ENCODE results near the gene EXOSC2. TPM values are rescaled to one million over a fixed set of nuclear protein-coding genes. Genes with fewer than 3 reads are reported as not detected.

EXOSC2 gene
- total RNA-seq, 4 donors from 2014 or later, result 2.2 to 17.1 (median 15.8) TPM

- 71 to 79% methylated on average over 2 to 4 of the region's 4 CpGs for WGBS, 2 donors (ENCODE audit: low coverage in 1 of 2)
- TF ChIP-seq CTCF (IDR thresholded peaks at IDR 0.05) (no peak), EP300 (IDR thresholded peaks at IDR 0.05; ENCODE audit: low read depth) (no peak), POLR2A (IDR thresholded peaks at IDR 0.05) (no peak), POLR2AphosphoS5 (IDR thresholded peaks at IDR 0.05) (no peak)
- Histone ChIP-seq H3K4me1 (peaks cover 9 to 16% (median 12%) of the 10 kb centered on the region in 4 donors), H3K27me3 (peaks cover 39% of the 10 kb centered on the region), H3K4me3 (no peak overlapping the region), H3K9me3 (no peaks in the 10 kb centered on the region), H3K36me3 (no peaks in the 10 kb centered on the region), H3K27ac (no peak overlapping the region)
- intact Hi-C loops (cut with DNase I; ENCODE audit: low total_unique reads) (no loop called here), in situ Hi-C loops (cut with MboI; ENCODE audit: low pct_ligation_motif_present in 1 of 4, low pct_unique_long_range_greater_than_20kb in 1 of 4, low sequenced_read_pairs in 3 of 4) (loop anchor here in 3 of 4 donors (10.0 kb wide), 3 partner anchors 195 to 215 kb away; no protein-coding TSS in a partner anchor)
- DNase-seq, result no peak
Observed at GRCh38 chr9:130669965-130670364, 23.6 kb upstream of the EXOSC2 start.

- in situ Hi-C loops (cut with MboI; ENCODE audit: low pct_ligation_motif_present in 1 of 4, low pct_unique_long_range_greater_than_20kb in 1 of 4, low sequenced_read_pairs in 3 of 4), result loop anchor here in 3 of 4 donors (10.0 kb wide), 3 partner anchors 196 to 216 kb away; no protein-coding TSS in a partner anchor
- no peak for DNase-seq
- no peak overlapping the region for H3K27ac ChIP-seq
- H3K36me3 ChIP-seq, result no peaks in the 10 kb centered on the region
- H3K9me3 ChIP-seq, result no peaks in the 10 kb centered on the region
- 75 to 82% methylated on average over 1 to 6 of the region's 6 CpGs for WGBS, 2 donors (ENCODE audit: low coverage in 1 of 2)
- no peak for TF ChIP-seq POLR2AphosphoS5 (IDR thresholded peaks at IDR 0.05)
- TF ChIP-seq CTCF (IDR thresholded peaks at IDR 0.05), result no peak
- no peak overlapping the region for H3K4me3 ChIP-seq
- H3K4me1 ChIP-seq, result peaks cover 5 to 9% (median 7%) of the 10 kb centered on the region in 4 donors
- peaks cover 33% of the 10 kb centered on the region for H3K27me3 ChIP-seq
- intact Hi-C loops (cut with DNase I; ENCODE audit: low total_unique reads), result no loop called here
Observed at GRCh38 chr9:130670644-130671043, 22.9 kb upstream of the EXOSC2 start.

GRCh38 chr9:130672466-130672865 is 21.1 kb upstream of the EXOSC2 start:
- Histone ChIP-seq H3K36me3 (no peaks in the 10 kb centered on the region), H3K4me3 (no peak overlapping the region), H3K9me3 (no peaks in the 10 kb centered on the region), H3K4me1 (no peaks in the 10 kb centered on the region), H3K27me3 (peaks cover 14% of the 10 kb centered on the region), H3K27ac (no peak overlapping the region)
- intact Hi-C loops (cut with DNase I; ENCODE audit: low total_unique reads) (no loop called here), in situ Hi-C loops (cut with MboI; ENCODE audit: low pct_ligation_motif_present in 1 of 4, low pct_unique_long_range_greater_than_20kb in 1 of 4, low sequenced_read_pairs in 3 of 4) (loop anchor here in 3 of 4 donors (10.0 kb wide), 3 partner anchors 198 to 218 kb away; no protein-coding TSS in a partner anchor)
- 77 to 88% methylated on average over 4 to 8 of the region's 8 CpGs for WGBS, 2 donors (ENCODE audit: low coverage in 1 of 2)
- TF ChIP-seq POLR2AphosphoS5 (IDR thresholded peaks at IDR 0.05) (no peak), EP300 (IDR thresholded peaks at IDR 0.05; ENCODE audit: low read depth) (no peak), POLR2A (IDR thresholded peaks at IDR 0.05) (no peak), CTCF (IDR thresholded peaks at IDR 0.05) (no peak)
- no peak for DNase-seq

- Histone ChIP-seq H3K27me3 (peaks cover 8% of the 10 kb centered on the region), H3K4me3 (no peak overlapping the region), H3K4me1 (no peaks in the 10 kb centered on the region), H3K9me3 (no peaks in the 10 kb centered on the region), H3K36me3 (no peaks in the 10 kb centered on the region), H3K27ac (no peak overlapping the region)
- DNase-seq, result no peak
- TF ChIP-seq POLR2A (IDR thresholded peaks at IDR 0.05), result no peak
- no peak for TF ChIP-seq CTCF (IDR thresholded peaks at IDR 0.05)
- no peak for TF ChIP-seq POLR2AphosphoS5 (IDR thresholded peaks at IDR 0.05)
- TF ChIP-seq EP300 (IDR thresholded peaks at IDR 0.05; ENCODE audit: low read depth), result no peak
- WGBS, 2 donors (ENCODE audit: low coverage in 1 of 2), result 81 to 100% methylated on average over 3 to 12 of the region's 12 CpGs
- in situ Hi-C loops (cut with MboI; ENCODE audit: low pct_ligation_motif_present in 1 of 4, low pct_unique_long_range_greater_than_20kb in 1 of 4, low sequenced_read_pairs in 3 of 4), result loop anchor here in 3 of 4 donors (10.0 kb wide), 3 partner anchors 198 to 218 kb away; no protein-coding TSS in a partner anchor
- intact Hi-C loops (cut with DNase I; ENCODE audit: low total_unique reads), result no loop called here
Observed at GRCh38 chr9:130672933-130673615, 20.5 kb upstream of the EXOSC2 start.
